HG02973 (cell line): ENCODE data around the gene NEK8.

Source experiments
- ATAC-seq: cut with Tn5 transposase; IDR thresholded peaks from one replicate; pipeline ENCODE4 v1.9.1; 2021; ENCODE audit warnings: moderate library complexity; ENCODE audit not compliant: unreplicated experiment

NEK8 gene

GRCh38 chr17:28728364-28729200 lies at the start of gene NEK8:
Gene NEK8 (plus strand): TSS chr17:28728788. CDS start chr17:28728814, 26 bp downstream.
- ATAC-seq, result peak; percentile 35

GRCh38 chr17:28682655-28683054 lies 45.9 kb upstream of the NEK8 start:
- ATAC-seq, result no peak

GRCh38 chr17:28684963-28685362 lies 43.6 kb upstream of the NEK8 start:
- ATAC-seq, result no peak

GRCh38 chr17:28685366-28685765 lies 43.2 kb upstream of the NEK8 start:
- no peak for ATAC-seq

- no peak for ATAC-seq
Measured at GRCh38 chr17:28686296-28686695, 42.3 kb upstream of the NEK8 start.

GRCh38 chr17:28688481-28688880 lies 40.1 kb upstream of the NEK8 start:
- no peak for ATAC-seq

GRCh38 chr17:28689011-28689410 lies 39.6 kb upstream of the NEK8 start:
- no peak for ATAC-seq

GRCh38 chr17:28693869-28694268 lies 34.7 kb upstream of the NEK8 start:
- no peak for ATAC-seq

GRCh38 chr17:28698253-28698941 lies 30.2 kb upstream of the NEK8 start:
- no peak for ATAC-seq

GRCh38 chr17:28700278-28700677 lies 28.3 kb upstream of the NEK8 start:
- ATAC-seq, result no peak

- ATAC-seq, result no peak
Measured at GRCh38 chr17:28700830-28701492, 27.6 kb upstream of the NEK8 start.

- no peak for ATAC-seq
Measured at GRCh38 chr17:28702026-28702751, 26.4 kb upstream of the NEK8 start.

GRCh38 chr17:28702752-28703150 lies 25.8 kb upstream of the NEK8 start:
- no peak for ATAC-seq

- no peak for ATAC-seq
Measured at GRCh38 chr17:28703552-28704218, 24.9 kb upstream of the NEK8 start.

GRCh38 chr17:28704219-28704858 lies 24.2 kb upstream of the NEK8 start:
- no peak for ATAC-seq

- no peak for ATAC-seq
Measured at GRCh38 chr17:28705074-28705659, 23.4 kb upstream of the NEK8 start.

- ATAC-seq, result no peak
Measured at GRCh38 chr17:28705728-28706334, 22.8 kb upstream of the NEK8 start.

GRCh38 chr17:28706471-28707338 lies 21.9 kb upstream of the NEK8 start:
- no peak for ATAC-seq
